GM12873 (cell line): ENCODE measurements around the gene ANGPTL2.

Experiments used
- TF ChIP-seq, protein P1 (sequence below): IDR thresholded peaks from 2 replicates; pipeline ENCODE4 v1.5.1; 2012; ENCODE audit warnings: low read depth, mild to moderate bottlenecking, moderate library complexity, low read length, control low read depth; ENCODE audit not compliant: insufficient read depth; ENCODE audit errors: missing control alignments

ANGPTL2 gene

DNA sequence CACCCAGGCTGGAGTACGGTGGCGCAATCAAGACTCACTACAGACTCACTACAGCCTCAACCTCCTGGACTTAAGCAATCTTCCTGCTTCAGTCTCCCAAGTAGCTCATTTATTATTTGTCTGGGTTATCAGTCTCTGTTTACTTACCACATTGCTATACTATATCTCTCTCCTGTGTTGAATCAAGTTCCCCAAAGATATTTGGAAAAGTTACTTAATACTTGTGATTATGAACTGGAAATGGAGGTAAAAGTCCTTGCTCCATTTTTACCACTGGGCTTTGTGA lies 55.6 kb downstream of the ANGPTL2 start:
- TF ChIP-seq, protein P1, sequence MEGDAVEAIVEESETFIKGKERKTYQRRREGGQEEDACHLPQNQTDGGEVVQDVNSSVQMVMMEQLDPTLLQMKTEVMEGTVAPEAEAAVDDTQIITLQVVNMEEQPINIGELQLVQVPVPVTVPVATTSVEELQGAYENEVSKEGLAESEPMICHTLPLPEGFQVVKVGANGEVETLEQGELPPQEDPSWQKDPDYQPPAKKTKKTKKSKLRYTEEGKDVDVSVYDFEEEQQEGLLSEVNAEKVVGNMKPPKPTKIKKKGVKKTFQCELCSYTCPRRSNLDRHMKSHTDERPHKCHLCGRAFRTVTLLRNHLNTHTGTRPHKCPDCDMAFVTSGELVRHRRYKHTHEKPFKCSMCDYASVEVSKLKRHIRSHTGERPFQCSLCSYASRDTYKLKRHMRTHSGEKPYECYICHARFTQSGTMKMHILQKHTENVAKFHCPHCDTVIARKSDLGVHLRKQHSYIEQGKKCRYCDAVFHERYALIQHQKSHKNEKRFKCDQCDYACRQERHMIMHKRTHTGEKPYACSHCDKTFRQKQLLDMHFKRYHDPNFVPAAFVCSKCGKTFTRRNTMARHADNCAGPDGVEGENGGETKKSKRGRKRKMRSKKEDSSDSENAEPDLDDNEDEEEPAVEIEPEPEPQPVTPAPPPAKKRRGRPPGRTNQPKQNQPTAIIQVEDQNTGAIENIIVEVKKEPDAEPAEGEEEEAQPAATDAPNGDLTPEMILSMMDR, result no peak

DNA sequence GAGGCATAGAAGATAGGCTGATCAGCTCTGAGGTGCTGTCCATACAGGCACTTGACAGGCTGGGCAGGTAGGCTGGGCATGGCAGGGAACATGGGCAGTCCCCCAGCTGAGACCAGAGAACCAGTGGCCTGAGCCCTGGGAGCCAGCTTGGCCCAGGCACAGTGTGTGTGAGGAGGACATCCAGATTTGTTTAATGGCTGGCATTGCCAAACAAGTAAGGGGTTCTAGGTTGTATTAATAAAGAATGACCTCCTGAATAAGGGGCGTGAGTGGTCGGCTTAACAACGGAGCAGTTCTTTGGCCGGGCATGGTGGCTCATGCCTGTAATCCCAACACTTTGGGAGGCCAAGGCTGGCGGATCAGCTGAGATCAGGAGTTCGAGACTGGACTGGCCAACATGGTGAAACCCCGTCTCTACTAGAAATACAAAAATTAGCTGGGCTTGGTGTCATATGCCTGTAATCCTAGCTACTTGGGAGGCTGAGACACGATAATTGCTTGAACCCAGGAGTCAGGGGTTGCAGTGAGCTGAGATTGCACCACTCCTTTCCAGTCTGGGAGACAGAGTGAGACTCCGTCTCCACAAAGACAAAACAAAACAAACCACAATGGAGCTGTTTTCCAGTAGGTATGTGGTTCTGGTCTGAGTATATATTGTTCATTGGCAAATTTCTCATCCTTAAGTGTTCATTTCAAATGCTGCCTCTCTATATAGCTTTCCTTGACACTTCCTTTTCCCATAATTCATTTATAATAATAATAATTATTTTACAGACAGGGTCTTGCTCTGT lies 56.2 kb downstream of the ANGPTL2 start:
- TF ChIP-seq, protein P1, result no peak

DNA sequence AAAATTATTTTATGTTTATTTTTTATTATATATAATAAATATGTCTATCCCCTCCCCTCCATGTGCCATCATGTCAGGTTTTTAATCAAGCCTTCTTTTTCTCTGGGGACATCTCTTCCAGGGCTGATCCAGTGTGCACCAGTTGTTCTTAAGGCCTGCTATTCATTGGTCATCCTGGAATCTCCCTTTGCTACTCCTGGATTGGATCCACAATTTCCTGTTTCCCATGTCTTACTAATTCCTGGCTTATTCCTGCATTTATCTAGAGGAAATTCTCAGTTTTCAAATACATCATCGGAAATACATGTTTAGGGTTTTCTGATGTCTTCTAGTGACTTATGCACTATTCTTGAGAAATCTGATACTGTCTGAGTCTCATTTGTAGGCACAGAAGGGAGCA lies 56.8 kb downstream of the ANGPTL2 start:
- TF ChIP-seq, protein P1, result no peak

DNA sequence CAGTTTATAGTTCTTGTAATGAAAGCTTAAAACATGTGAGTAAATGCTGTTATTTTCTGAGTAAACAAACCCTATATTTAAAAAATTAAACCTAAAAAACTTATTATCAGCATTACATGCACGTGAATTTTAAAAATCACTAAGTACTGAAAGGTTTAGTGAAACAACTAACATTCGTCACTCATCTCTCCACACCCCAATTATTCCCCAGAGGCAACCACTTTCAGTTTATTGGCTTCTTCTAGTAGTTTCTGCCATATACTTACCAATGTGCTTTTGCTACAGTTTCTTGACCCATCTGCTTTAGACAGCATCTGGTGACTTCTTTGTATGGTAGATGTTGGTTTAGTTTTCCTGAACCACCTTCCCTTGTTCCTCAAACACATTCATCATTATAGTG lies 58.1 kb downstream of the ANGPTL2 start:
- TF ChIP-seq, protein P1, result no peak

DNA sequence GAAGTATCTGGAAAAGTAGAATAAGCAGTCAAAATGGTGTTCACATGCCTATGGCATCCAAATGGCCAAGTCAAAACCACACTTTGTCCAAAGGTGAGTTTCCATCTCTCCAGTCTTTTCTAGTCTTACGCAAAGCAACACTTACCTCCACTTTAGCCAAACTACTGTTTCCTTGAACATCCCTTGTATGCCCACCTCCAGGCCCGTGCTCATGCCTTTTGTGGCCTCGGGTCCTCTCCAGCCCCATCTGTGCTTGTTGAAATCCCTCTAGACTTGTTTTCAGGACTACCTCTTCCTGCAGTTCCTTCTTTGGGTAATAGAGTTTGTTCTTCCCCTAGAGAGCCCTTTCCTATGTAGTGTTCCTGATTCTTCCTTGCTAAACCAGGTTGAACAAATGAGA lies 61.0 kb downstream of the ANGPTL2 start:
- TF ChIP-seq, protein P1, result no peak

DNA sequence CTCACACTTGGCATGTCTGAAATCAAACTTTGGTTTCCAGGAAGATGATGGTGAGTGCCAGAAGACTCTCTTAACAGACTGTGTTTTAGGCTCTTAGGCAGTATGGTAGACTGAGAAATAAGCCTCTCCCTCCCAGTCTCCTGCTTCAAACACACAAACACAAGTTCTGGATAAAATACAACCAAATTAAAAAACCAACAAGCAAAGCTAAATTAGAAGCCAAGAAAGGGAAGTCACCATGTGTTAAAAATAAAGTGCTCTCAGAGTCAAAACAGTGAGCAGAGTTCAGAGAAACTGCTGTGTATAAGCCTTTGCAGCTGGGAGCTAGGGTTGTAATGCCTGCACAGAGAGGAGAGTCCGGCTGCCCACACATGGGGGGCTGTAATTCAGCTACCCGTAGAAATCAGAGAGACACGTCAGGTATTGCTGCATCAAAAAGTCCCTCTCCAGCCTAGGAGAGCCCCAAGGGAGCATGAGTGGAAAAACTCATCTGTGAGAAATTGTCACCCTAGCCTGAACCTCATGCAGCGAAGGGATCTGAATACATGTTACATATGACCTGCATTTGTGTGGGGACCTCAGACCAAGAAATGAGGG lies 62.6 kb downstream of the ANGPTL2 start:
- TF ChIP-seq, protein P1, result no peak

DNA sequence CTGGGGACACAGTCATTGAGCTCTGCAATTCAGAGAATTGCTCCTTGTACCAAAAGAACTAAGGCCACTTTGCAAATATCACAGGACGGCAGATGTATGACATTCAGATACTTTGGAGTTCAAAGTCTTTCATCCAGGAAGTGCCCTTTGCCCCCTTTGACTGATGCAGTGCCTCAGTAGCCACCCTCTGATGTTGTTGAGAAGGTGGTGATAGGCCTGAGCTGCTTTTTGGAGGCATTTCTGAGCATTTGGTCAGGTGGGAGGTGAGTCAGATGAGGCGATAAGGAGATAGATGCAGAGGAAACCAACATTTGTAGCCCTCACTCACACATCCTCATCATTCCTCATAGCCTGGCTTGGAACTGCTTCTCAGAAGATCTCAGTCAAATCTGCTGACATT lies 63.4 kb downstream of the ANGPTL2 start:
- TF ChIP-seq, protein P1, result no peak
